WTC11 (cell line): Measurements from ENCODE around the gene CBY1. TPM values are rescaled to one million over a fixed set of nuclear protein-coding genes. Genes with fewer than 3 reads are reported as not detected.

Experiments
- ATAC-seq: fragments of 200-7000 bp; cut with Tn5 transposase; 2 replicates; pipeline ENCODE4 v1.10.0; 2021; ENCODE audit warnings: mild to moderate bottlenecking, moderate library complexity
- CTCF ChIA-PET: fragments of 300-600 bp; sonication (Branson Sonifier 250); formaldehyde crosslinking; loops from one replicate; lab custom pipeline; 2021; ENCODE audit warnings: antibody characterized with exemption; lab: Charles Lee
- POLR2A ChIA-PET: fragments of 350-600 bp; sonication (Branson Sonifier 250); formaldehyde crosslinking; loops from one replicate; lab custom pipeline; 2021; ENCODE audit warnings: antibody characterized with exemption; lab: Charles Lee
- DNase-seq: peaks from one replicate; pipeline ENCODE4 v3.0.0; 2021; ENCODE audit warnings: low spot score
- H3K27ac Mint-ChIP-seq: 2 replicates; pipeline ENCODE4 v1.8.0; 2021; ENCODE audit warnings: mixed read lengths
- H3K27me3 Mint-ChIP-seq: 2 replicates; pipeline ENCODE4 v1.8.0; 2021; ENCODE audit warnings: low read depth, mild to moderate bottlenecking, moderate library complexity, mixed read lengths
- H3K36me3 Mint-ChIP-seq: 2 replicates; pipeline ENCODE4 v1.8.0; 2021; ENCODE audit warnings: mixed read lengths
- H3K4me1 Mint-ChIP-seq: 2 replicates; pipeline ENCODE4 v1.8.0; 2022; ENCODE audit warnings: mixed read lengths
- H3K4me3 Mint-ChIP-seq: 2 replicates; pipeline ENCODE4 v1.8.0; 2021; ENCODE audit warnings: mild to moderate bottlenecking, moderate library complexity, mixed read lengths
- H3K9me3 Mint-ChIP-seq: 2 replicates; pipeline ENCODE4 v1.8.0; 2021; ENCODE audit warnings: mixed read lengths
- AFF4 ChIP-seq: sonication (generic); formaldehyde crosslinking; IDR thresholded peaks from 2 replicates; pipeline ENCODE4 v1.8.1; 2023; ENCODE audit warnings: mild to moderate bottlenecking, missing genetic modification reagents, borderline replicate concordance
- CBFB ChIP-seq: sonication (generic); formaldehyde crosslinking; IDR thresholded peaks from 2 replicates; pipeline ENCODE4 v1.8.1; 2022; ENCODE audit warnings: mild to moderate bottlenecking, low read depth, missing genetic modification reagents
- CDX4 ChIP-seq: fragments of 250-450 bp; sonication (Bioruptor Pico); IDR thresholded peaks from 2 replicates; pipeline ENCODE4 v1.9.0; 2021; ENCODE audit warnings: moderate library complexity, mild to moderate bottlenecking, inconsistent platforms, borderline replicate concordance
- E2F5 ChIP-seq: sonication (generic); formaldehyde crosslinking; IDR thresholded peaks from 2 replicates; pipeline ENCODE4 v1.8.1; 2022; ENCODE audit warnings: mild to moderate bottlenecking, moderate library complexity, missing genetic modification reagents
- ELF4 ChIP-seq: sonication (generic); formaldehyde crosslinking; IDR thresholded peaks from 2 replicates; pipeline ENCODE4 v1.8.1; 2022; ENCODE audit warnings: low read depth, mild to moderate bottlenecking, moderate library complexity, missing genetic modification reagents
- EMX1 ChIP-seq: fragments of 250-450 bp; sonication (Bioruptor Pico); IDR thresholded peaks from 2 replicates; pipeline ENCODE4 v1.8.0; 2021; ENCODE audit warnings: mild to moderate bottlenecking
- FOXP4 ChIP-seq: sonication (generic); formaldehyde crosslinking; IDR thresholded peaks from 2 replicates; pipeline ENCODE4 v1.8.0; 2022; ENCODE audit warnings: mild to moderate bottlenecking, missing genetic modification reagents
- KAT7 ChIP-seq: sonication (generic); formaldehyde crosslinking; IDR thresholded peaks from 2 replicates; pipeline ENCODE4 v1.8.1; 2023; ENCODE audit warnings: missing genetic modification reagents, mild to moderate bottlenecking, borderline replicate concordance
- NFE2L1 ChIP-seq: sonication (generic); formaldehyde crosslinking; IDR thresholded peaks from 2 replicates; pipeline ENCODE4 v1.8.1; 2023; ENCODE audit warnings: missing genetic modification reagents
- NR1H2 ChIP-seq: sonication (generic); formaldehyde crosslinking; IDR thresholded peaks from 2 replicates; pipeline ENCODE4 v1.9.0; 2021; ENCODE audit warnings: mild to moderate bottlenecking, moderate library complexity, missing genetic modification reagents
- OVOL2 ChIP-seq: fragments of 250-450 bp; sonication (Bioruptor Pico); IDR thresholded peaks from 2 replicates; pipeline ENCODE4 v1.9.0; 2021; ENCODE audit warnings: mild to moderate bottlenecking, borderline replicate concordance
- PRRX2 ChIP-seq: fragments of 250-450 bp; sonication (Bioruptor Pico); IDR thresholded peaks from 2 replicates; pipeline ENCODE4 v1.8.0; 2021; ENCODE audit warnings: mild to moderate bottlenecking
- SOX15 ChIP-seq: fragments of 250-450 bp; sonication (Bioruptor Pico); IDR thresholded peaks from 2 replicates; pipeline ENCODE4 v1.9.0; 2021; ENCODE audit warnings: mild to moderate bottlenecking
- STAT6 ChIP-seq: sonication (generic); formaldehyde crosslinking; conservative IDR thresholded peaks from 2 replicates; pipeline ENCODE4 v1.8.1; 2023; ENCODE audit warnings: mild to moderate bottlenecking, low read depth, missing genetic modification reagents, moderate library complexity
- USF1 ChIP-seq: sonication (generic); formaldehyde crosslinking; IDR thresholded peaks from 2 replicates; pipeline ENCODE4 v1.8.0; 2022; ENCODE audit warnings: mild to moderate bottlenecking, missing genetic modification reagents
- ZMAT4 ChIP-seq: fragments of 250-450 bp; sonication (Bioruptor Pico); IDR thresholded peaks from 2 replicates; pipeline ENCODE4 v1.9.0; 2021; ENCODE audit warnings: mild to moderate bottlenecking
- ZNF232 ChIP-seq: sonication (generic); formaldehyde crosslinking; IDR thresholded peaks from 2 replicates; pipeline ENCODE4 v1.8.0; 2022; ENCODE audit warnings: mild to moderate bottlenecking, missing genetic modification reagents
- ZNF263 ChIP-seq: sonication (generic); formaldehyde crosslinking; IDR thresholded peaks from 2 replicates; pipeline ENCODE4 v1.8.1; 2022; ENCODE audit warnings: low read depth, mild to moderate bottlenecking, moderate library complexity, missing genetic modification reagents
- ZNF396 ChIP-seq: fragments of 250-450 bp; sonication (Bioruptor Pico); IDR thresholded peaks from 2 replicates; pipeline ENCODE4 v1.8.0; 2021; ENCODE audit warnings: mild to moderate bottlenecking, moderate library complexity, borderline replicate concordance
- ZNF512 ChIP-seq: sonication (generic); formaldehyde crosslinking; IDR thresholded peaks from 2 replicates; pipeline ENCODE4 v1.8.1; 2022; ENCODE audit warnings: missing genetic modification reagents, borderline replicate concordance
- total RNA-seq: library from RNA; stranded (reverse); gene quantifications from 3 replicates; pipeline ENCODE4 v1.2.3, GENCODE V29; 2021

Gene CBY1
- total RNA-seq, 1 experiment from 2014 or later = 26.5 TPM

GRCh38 chr22:38685761-38686160 lies 29.3 kb downstream of the CBY1 start (continued):
- TF ChIP-seq E2F5 (CRISPR knock-in tag) (no peak), ZMAT4 (CRISPR knock-in tag) (no peak), NR1H2 (CRISPR knock-in tag) (no peak), USF1 (no peak), PRRX2 (CRISPR knock-in tag) (no peak), SOX15 (CRISPR knock-in tag) (no peak)

- no peaks in the 10 kb centered on the region for H3K27me3 Mint-ChIP-seq
- ATAC-seq (no peak), DNase-seq (no peak)
- H3K4me3 Mint-ChIP-seq = no peak overlapping the region
- ChIA-PET POLR2A (no interaction called here), CTCF (interaction anchor here (0.8 kb wide), 1 partner anchor 56 kb away, joined by 3 read pairs; no protein-coding TSS in a partner anchor)
- no peak overlapping the region for H3K27ac Mint-ChIP-seq
- H3K4me1 Mint-ChIP-seq = no peaks in the 10 kb centered on the region
- TF ChIP-seq ZNF263 (CRISPR knock-in tag) (no peak), ZNF512 (CRISPR knock-in tag) (no peak), ELF4 (CRISPR knock-in tag) (no peak), ZNF396 (CRISPR knock-in tag) (no peak), EMX1 (no peak), ZNF232 (CRISPR knock-in tag) (no peak), NFE2L1 (CRISPR knock-in tag) (no peak), PRRX2 (CRISPR knock-in tag) (no peak), STAT6 (CRISPR knock-in tag) (no peak), OVOL2 (CRISPR knock-in tag) (no peak), CDX4 (CRISPR knock-in tag) (no peak), CBFB (no peak), ZMAT4 (CRISPR knock-in tag) (no peak)
- H3K36me3 Mint-ChIP-seq = peaks cover 37% of the 10 kb centered on the region
- no peaks in the 10 kb centered on the region for H3K9me3 Mint-ChIP-seq
These were observed 33.2 kb downstream of the CBY1 start for GRCh38 chr22:38689651-38690050.

GRCh38 chr22:38694049-38694448 lies 37.6 kb downstream of the CBY1 start:
- peaks cover 20% of the 10 kb centered on the region for H3K4me1 Mint-ChIP-seq
- peaks cover 22% of the 10 kb centered on the region for H3K36me3 Mint-ChIP-seq
- DNase-seq (no peak), ATAC-seq (no peak)
- POLR2A ChIA-PET = no interaction called here
- no peak overlapping the region for H3K27ac Mint-ChIP-seq
- H3K27me3 Mint-ChIP-seq = no peaks in the 10 kb centered on the region
- no peak overlapping the region for H3K4me3 Mint-ChIP-seq
- H3K9me3 Mint-ChIP-seq = no peaks in the 10 kb centered on the region
- CTCF ChIA-PET = interaction anchor here (0.7 kb wide), 1 partner anchor 267 kb away, joined by 4 read pairs; no protein-coding TSS in a partner anchor
- TF ChIP-seq AFF4 (CRISPR knock-in tag) (no peak), FOXP4 (no peak), OVOL2 (CRISPR knock-in tag) (no peak), KAT7 (no peak)
